SH-SY5Y (cell line): ENCODE results near the gene SLC7A14.

Experiments
- GATA2 ChIP-seq: IDR thresholded peaks from 2 replicates; pipeline ENCODE4 v1.6.1; 2011; ENCODE audit warnings: mild to moderate bottlenecking, low read depth, low read length
- GATA3 ChIP-seq: IDR thresholded peaks from 2 replicates; pipeline ENCODE4 v1.6.1; 2011; ENCODE audit warnings: low read depth, mild to moderate bottlenecking, low read length, moderate library complexity

DNA sequence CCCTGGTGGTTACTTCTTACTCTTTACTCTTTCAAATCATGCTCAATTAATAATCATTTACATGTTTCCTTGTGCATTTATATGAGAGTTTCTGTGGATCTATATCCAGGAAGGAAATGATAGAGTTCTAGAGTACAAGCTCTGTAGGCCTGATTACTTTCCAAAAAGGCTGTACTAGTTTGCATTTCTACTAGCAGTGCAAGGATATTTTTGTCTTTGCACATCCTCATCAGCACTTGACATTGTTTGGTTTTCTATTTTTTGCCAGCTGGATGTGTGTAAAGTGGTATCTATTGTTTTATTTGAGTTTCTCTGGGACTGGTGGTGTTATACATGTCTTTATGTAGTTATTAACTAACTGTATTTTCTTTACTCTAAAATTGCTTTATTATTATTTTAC lies 19.6 kb upstream of the SLC7A14 start:
- no peak for TF ChIP-seq GATA3
- no peak for TF ChIP-seq GATA2
